Inflammatory macrophage treated with lipopolysaccharide for 1 hour (primary cell): ENCODE measurements around the gene OBSCN.

ENCODE experiments used
- DNase-seq, 2 donors: peaks; one replicate each; pipeline ENCODE4 v3.0.0-alpha.2; 2020 to 2022

Gene OBSCN, protein sequence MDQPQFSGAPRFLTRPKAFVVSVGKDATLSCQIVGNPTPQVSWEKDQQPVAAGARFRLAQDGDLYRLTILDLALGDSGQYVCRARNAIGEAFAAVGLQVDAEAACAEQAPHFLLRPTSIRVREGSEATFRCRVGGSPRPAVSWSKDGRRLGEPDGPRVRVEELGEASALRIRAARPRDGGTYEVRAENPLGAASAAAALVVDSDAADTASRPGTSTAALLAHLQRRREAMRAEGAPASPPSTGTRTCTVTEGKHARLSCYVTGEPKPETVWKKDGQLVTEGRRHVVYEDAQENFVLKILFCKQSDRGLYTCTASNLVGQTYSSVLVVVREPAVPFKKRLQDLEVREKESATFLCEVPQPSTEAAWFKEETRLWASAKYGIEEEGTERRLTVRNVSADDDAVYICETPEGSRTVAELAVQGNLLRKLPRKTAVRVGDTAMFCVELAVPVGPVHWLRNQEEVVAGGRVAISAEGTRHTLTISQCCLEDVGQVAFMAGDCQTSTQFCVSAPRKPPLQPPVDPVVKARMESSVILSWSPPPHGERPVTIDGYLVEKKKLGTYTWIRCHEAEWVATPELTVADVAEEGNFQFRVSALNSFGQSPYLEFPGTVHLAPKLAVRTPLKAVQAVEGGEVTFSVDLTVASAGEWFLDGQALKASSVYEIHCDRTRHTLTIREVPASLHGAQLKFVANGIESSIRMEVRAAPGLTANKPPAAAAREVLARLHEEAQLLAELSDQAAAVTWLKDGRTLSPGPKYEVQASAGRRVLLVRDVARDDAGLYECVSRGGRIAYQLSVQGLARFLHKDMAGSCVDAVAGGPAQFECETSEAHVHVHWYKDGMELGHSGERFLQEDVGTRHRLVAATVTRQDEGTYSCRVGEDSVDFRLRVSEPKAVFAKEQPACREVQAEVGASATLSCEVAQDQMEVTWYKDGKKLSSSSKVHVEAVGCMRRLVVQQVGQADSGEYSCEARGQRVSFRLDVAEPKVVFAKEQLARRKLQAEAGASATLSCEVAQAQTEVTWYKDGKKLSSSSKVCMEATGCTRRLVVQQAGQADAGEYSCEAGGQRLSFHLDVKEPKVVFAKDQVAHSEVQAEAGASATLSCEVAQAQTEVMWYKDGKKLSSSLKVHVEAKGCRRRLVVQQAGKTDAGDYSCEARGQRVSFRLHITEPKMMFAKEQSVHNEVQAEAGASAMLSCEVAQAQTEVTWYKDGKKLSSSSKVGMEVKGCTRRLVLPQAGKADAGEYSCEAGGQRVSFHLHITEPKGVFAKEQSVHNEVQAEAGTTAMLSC (N-terminal part only)

DNA sequence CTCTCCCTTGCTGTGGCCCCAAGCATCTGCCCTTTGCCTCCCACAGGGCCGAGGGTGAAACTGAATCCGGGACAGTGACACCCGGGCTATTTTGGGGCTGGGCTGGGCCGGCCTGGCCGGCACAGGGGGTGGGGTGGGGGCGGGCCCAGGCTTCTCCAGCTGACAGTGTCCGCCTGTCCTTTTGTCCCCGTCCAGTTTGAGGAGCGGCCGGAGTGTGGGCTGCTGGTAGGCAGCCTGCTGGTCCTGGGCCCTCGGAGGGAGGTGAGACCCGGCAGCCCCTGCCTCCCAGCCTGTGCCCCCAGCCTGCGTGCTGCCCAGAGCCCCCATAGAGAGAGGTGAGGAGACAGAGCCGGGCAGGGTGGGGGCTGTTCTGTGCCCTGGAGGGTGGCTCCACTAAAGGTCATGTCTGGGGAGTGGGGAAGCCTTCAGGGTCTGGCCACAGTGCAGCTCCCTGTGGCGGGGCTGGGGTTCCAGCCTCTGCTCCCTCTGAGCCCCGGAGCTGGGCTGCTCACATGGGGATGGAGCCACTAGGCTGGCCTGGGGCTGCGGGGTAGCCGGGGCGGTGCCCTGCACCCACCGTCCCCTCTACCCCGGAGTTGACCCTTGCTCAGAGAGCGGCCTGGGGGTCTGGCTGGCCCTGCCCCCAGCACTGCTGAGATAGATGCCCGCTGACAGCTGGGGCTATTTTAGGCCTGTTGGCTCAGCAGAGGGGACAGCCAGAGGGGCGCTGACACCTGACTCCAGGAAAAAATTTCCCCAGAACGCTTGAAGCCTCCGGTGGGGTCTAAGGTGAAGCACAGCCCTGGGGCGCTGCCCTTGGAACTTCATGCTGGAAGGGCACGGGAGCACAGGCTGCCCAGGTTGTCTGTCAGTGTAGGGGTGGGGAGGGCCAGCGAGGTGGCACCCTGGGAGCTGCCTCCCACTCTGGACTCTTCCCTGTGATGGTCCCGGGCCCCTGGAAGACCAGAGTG, at the start of gene OBSCN:
Gene OBSCN (plus strand): TSS at position 194 of the 971 bp plus-strand sequence. CDS start 3,740 bp downstream, outside the sequence.
- no peak for DNase-seq

DNA sequence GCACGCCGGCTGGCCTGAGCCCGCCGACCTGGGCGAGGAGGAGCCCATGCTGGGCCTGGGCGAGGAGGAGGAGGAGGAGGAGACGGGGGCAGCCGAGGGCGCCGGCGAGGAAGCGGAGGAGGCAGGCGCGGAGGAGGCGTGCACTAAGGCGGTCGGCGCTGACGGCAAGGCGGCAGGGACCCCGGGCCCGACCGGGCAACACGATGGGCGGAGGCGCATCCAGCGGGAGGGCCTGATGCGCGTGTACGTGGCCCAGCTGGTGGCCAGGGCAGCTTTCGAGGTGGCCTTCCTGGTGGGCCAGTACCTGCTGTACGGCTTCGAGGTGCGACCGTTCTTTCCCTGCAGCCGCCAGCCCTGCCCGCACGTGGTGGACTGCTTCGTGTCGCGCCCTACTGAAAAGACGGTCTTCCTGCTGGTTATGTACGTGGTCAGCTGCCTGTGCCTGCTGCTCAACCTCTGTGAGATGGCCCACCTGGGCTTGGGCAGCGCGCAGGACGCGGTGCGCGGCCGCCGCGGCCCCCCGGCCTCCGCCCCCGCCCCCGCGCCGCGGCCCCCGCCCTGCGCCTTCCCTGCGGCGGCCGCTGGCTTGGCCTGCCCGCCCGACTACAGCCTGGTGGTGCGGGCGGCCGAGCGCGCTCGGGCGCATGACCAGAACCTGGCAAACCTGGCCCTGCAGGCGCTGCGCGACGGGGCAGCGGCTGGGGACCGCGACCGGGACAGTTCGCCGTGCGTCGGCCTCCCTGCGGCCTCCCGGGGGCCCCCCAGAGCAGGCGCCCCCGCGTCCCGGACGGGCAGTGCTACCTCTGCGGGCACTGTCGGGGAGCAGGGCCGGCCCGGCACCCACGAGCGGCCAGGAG, 49.5 kb upstream of the OBSCN start:
- no peak for DNase-seq

DNA sequence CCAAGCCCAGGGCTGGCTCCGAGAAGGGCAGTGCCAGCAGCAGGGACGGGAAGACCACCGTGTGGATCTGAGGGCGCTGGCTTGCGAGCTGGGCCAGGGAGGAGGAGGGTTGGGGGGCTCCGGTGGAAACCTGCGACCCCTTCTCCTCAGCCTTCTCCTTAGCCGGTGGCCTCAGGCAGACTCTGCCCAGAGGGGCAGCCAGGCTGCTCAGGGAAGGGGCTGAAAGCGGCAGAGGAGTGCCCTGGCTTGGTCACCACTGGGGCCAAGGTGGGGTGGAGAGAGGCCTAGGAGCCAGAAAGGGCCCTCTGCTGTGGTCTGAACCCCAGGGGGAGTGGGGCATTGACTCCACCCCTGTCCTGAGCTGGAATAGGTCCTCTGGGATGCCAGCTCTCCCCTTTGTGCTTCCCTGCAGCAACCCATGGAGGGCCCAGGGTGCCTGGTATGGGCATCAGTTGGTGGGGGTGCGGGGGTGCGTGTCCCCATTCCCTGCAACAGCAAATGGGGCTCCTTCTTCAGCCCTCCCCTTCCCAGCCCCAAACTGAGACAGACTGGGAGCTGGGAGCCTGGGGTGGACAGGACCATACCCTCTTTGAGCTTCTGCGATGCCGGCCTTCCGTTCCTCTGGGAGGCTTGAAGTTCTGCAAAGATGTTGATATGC, 48.7 kb upstream of the OBSCN start:
- DNase-seq = no peak

- no peak for DNase-seq
These were observed 47.6 kb upstream of the OBSCN start for GRCh38 chr1:228160201-228160761.

GRCh38 chr1:228161362-228161761, 46.5 kb upstream of the OBSCN start:
- DNase-seq = peak in 1 of 2 donors; percentile 47

GRCh38 chr1:228161866-228162265, 46.0 kb upstream of the OBSCN start:
- DNase-seq = no peak

GRCh38 chr1:228162286-228163006, 45.4 kb upstream of the OBSCN start:
- no peak for DNase-seq

DNA sequence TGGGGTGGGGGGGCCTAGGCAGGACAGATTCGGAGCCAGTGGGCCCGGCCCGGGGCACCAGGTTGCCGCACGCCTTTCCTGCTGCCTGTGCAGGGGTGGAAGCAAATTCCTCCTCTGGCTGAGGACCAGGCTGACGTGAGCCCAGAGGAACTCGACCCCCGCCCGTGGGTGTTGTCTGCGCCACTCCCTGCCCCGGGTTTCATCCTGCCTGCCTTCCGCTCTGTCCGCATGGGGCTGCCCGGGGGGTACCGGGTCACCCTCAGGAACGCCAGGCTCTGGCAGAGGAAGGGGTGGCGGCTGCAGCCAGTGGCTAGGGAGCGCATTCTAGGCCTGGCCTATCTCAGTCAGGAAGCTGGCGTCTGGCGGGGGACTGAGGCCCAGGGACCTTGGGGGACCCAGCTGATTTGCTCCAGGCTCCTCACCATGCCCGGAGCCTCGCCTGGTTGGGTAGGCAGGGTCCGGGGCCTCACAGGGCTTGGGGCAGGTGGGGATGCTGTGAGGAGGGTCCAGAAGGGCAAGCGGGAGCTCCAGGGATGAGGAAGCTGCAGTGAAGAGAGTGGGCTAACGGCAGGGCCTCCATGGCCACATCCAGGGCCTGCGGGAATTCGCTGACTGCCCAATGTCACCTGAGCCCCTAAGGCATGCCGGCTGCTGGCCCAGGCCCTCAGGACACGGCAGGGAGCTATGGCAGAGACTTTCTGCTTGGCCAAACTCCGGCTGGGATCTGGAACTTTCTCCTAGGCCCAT, 44.7 kb upstream of the OBSCN start:
- DNase-seq = peak in 1 of 2 donors; percentile 28

DNA sequence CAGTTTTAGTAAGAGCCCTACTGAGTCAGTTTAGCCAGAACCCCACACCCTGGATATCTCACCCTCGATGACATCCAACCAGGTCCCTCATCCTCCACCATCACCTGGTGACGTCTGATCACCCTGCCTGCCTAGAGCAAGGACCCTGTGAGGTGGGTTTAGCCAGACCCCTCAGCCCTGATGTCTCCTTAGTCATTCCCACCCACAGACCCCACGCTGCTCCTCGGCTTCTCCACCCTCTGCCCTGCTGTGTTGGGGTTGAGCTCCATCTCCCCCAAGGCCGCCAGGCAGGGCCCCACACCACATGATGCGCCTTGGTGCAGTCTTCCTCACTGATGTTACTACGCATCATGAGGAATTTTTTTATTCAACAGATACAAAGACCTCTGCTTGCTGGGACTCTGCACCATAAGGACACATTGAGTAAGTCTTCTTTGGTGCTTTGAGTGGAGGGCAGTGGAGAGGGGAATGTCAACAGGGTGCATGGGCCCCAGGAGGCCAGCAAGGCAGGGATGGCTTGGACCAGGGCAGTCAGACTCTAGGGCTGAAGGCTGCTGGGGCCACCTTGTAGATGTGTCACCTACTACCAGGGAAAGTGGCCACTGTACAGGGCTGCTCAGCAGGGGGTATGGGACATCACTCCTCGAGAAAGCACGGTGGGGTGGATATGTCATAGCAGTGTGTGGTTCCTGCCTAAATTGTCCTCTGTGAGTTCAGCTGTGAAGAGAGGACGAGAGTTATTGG, 43.9 kb upstream of the OBSCN start:
- no peak for DNase-seq

GRCh38 chr1:228164561-228165371, 43.1 kb upstream of the OBSCN start:
- peak; percentile 46 to 50 for DNase-seq

DNA sequence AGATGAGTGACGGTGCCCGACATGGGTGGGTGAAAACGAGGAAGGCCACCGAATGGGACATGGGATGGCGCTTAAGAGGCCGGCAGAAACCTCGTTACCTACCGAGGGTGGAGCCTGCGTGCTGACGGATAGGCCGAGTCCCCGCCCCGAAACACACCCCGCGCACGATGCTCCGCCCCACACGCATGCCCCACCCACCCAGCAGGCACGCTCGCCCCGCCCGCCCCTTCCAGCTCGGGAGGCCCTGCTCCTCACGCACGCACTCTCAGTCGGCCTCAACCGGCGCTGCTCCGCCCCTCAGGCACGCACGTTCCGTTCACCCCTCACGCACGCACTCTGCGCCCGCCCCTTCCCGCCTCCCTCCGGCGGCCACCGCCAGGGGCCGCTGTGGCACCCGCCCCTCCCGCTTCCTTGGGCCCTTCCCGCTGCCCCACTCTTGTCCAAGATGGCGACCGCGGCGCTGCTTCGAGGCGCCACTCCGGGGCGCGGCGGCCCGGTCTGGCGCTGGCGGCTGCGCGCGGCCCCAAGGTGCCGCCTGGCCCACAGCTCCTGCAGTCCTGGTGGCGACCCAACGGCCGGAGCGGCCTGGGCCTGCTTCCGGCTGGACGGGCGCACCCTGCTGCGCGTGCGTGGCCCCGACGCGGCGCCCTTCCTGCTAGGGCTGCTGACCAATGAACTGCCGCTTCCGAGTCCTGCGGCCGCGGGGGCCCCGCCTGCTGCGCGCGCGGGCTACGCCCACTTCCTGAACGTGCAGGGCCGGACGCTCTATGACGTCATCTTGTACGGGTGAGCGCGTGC, 42.3 kb upstream of the OBSCN start, which contains the start of gene IBA57:
Gene IBA57 (plus strand): TSS at position 433 of the 798 bp plus-strand sequence. CDS start 13 bp downstream, at position 446.
- peak; percentile 97 to 98 for DNase-seq

GRCh38 chr1:228166170-228166936, 41.5 kb upstream of the OBSCN start:
- DNase-seq = peak; percentile 65 to 83

DNA sequence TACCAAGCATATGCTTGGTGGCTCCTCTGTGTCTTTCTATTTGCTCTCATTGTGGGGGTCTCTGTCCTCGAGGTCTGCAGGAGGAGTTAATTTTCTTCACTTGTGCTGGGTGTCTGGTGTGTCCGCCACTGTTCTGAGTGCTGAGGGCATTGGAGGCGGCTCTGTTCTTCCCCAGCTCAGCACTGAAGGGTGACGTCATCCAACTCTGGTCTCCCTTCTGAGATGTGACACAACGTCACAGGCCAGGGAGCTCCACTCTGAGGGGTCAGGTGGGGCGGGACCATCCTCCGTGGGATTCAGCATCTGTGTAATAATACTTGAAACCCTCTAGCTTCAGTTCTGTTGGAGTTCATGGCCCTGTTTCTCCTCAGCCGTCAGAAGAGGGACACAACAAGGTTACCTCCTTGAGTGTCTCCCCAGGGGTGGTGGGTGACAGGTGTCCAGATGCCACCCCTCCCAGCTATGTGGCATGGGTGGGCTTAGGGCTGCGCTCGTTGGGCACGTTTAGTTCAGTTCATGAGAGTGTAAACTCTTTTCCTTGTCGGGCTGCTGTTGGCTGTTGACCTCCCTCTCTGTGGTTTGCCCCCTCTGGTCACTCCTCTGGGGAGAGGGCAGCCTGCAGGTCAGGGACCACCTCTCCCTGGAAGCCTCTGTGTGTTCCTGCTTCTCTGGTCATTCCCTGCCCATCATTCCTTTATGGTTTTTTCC, 39.1 kb upstream of the OBSCN start:
- no peak for DNase-seq

- peak; percentile 33 to 43 for DNase-seq
These were observed 38.5 kb upstream of the OBSCN start for GRCh38 chr1:228169345-228169744.
